CD4-positive, alpha-beta T cell treated with Interleukin-21 for 1 hour (primary cell): ENCODE results near the gene EFEMP2.
"Not testable (repeated sequence)": the region's sequence is repeated elsewhere in the genome, so short reads cannot be mapped to it uniquely, and the experiment has no call there.

Experiments used
- DNase-seq: peaks from one replicate; pipeline ENCODE4 v3.0.0-alpha.2; 2020

Gene EFEMP2

DNA sequence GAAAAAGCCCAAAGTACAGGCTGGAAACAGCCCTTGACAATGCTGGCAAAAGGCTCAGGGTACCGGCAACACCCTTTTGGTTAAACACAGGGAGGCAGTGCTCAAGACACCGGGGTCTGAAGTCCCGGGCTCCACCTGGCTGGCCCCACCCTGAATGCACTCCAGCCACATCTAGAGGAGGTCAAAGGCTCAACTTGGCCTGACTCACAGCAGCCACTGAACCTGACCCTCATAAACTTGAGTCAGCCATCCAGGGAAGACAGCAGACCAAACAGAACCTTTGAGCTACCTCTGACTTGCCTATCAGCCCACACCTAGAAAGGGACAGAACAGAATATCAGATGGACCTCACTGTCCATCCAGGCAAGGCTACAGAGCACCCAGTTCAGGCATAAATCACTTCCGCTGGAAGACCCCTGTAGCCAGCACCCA lies 18.4 kb downstream of the EFEMP2 start:
- DNase-seq = no peak

DNA sequence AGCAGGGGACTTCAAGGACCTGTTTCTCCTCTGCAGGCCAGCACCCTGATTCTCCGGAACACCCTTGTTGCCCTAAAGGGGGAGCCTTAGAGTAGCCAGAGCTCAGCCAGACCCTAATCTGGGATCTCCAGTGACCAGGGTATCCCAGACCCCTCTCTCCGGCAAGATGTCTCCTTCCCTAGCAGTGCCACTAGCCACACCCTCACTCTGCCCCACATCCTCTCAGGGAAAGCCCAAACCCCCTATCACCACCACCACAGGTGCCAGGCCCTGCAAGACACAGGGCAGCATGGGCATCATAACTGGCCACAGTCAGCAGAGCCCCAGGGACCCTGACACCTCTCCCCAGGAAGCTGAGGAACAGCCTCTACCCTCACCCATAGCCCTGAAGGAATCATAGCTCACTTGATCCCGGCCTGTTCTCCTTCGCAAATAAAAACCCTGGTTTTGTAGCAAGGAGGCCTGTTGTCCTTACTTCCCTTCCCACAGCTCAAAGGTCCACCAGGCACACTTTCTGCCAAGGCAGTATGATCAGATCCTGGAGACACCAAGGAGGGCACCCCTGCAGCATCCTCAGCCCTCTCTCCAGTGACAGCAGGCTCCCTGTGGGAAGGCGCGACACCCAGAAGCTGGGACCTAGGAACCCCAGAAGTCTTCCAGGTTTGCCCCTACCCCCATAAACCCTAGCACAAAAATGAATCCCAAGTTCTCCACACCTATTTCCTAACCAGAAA lies 19.2 kb downstream of the EFEMP2 start:
- DNase-seq = no peak

DNA sequence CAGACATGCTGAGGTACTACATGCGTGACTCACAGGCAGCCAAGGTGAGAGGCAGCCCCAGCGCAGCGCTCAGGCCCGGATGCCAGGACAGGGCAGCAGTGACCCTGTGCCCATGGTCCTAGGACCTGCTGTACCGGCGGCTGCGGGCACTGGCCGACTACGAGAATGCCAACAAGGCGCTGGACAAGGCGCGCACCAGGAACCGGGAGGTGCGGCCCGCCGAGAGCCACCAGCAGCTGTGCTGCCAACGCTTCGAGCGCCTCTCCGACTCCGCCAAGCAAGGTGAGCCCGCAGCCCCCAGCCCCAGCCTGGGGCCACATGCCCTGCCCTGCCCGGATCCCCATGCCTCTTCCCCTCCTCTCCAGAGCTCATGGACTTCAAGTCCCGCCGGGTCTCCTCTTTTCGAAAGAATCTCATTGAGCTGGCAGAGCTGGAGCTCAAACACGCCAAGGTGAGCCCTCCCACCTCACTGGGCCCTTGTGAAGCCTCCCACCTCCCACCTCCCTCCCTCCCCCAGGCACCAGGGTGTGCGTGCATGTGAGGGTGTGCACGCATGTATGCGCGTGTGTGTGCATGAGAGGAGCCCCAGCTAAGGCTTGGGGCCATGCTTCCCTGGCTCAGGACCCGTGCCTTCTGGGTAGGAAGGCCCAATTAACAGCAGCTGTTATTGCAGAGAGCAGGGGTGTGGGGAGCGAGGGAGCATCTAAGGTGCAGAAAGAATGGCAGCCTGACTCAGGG lies 19.9 kb downstream of the EFEMP2 start:
- DNase-seq = no peak

- DNase-seq = no peak
Observed at GRCh38 chr11:65851811-65852507, 20.6 kb downstream of the EFEMP2 start.

DNA sequence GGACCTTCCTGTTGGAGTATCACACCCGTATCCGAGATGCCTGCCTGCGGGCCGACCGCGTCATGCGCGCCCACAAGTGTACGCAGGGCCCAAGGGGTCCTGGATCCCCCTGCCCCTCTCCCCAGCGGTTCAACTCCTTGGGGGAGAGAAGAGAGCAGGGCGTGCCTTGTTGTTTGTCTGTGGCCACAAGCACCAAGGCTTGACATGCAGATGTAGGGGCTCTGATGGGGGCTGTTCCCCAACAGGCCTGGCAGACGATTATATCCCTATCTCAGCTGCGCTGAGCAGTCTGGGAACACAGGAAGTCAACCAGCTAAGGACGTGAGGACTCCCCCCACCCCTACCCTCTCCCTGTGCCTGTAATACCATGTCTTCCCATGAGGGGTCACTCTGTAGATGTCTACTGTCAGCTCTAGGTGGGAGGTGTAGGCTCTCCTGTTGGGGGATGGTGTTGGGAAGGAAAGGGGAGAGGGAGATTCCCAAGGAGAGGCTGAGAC lies 21.5 kb downstream of the EFEMP2 start:
- peak; percentile 40 for DNase-seq

GRCh38 chr11:65850217-65851082 lies 22.1 kb downstream of the EFEMP2 start:
- no peak for DNase-seq

DNA sequence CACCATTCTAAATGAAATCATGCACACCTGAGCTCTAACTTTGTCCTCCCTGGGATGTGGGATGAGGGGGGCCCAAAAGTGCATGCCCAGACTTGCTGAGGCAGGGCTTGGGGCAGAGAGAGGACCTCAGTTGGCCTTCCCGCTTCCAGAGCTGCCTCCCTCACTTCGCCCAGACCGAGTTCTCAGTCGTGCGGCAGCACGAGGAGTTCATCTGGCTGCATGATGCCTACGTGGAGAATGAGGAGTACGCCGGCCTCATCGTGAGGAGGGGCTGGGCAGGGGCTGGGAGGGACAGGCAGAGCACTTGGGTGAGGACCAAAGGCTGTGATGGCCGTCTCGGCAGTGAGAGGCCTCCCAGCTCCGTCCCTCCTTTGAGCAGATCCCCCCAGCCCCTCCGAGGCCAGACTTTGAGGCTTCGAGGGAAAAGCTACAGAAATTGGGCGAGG lies 22.8 kb downstream of the EFEMP2 start:
- DNase-seq = no peak

GRCh38 chr11:65849366-65849765 lies 23.2 kb downstream of the EFEMP2 start:
- no peak for DNase-seq

GRCh38 chr11:65848693-65849092 lies 23.9 kb downstream of the EFEMP2 start:
- not testable (repeated sequence) for DNase-seq

DNA sequence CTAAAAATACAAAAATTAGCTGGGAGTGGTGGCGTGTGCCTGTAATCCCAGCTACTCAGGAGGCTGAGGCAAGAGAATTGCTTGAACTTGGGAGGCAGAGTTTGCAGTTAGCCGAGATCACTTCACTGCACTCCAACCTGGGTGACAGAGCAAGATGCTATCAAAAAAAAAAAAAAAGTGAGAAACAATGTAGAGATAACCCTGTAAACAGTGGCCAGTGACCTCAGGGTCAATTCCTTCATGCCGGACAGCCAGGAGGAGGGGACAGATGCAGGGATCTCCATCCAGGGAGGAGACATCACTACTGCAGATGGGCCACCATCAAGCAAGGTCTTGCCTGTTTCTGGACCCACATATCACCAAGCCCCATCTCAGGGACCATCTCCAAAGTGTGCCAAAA lies 24.9 kb downstream of the EFEMP2 start:
- DNase-seq = no peak

- DNase-seq = no peak
Observed at GRCh38 chr11:65844231-65844872, 28.2 kb downstream of the EFEMP2 start.

GRCh38 chr11:65843811-65844210 lies 28.8 kb downstream of the EFEMP2 start:
- DNase-seq = no peak

- DNase-seq = no peak
Observed at GRCh38 chr11:65842144-65842543, 30.5 kb downstream of the EFEMP2 start.

DNA sequence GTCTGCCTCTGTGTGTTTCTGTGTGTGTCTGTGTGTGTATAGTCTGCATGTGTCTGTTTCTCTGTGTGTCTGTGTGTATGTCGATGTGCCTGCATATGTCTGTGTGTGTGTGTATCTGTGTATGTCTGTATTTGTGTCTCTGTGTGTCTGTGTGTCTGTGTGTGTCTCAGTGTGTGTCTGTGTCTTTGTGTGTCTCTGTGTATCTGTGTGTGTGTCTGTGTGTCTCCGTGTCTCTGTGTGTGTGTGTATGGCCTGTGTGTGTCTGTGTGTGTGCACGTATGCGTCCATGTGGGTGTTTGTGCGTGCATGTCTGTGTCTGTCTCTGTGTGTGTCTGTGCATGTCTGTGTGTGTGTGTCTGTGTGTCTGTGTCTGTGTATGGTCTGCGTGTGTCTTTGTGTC lies 38.4 kb downstream of the EFEMP2 start:
- no peak for DNase-seq

DNA sequence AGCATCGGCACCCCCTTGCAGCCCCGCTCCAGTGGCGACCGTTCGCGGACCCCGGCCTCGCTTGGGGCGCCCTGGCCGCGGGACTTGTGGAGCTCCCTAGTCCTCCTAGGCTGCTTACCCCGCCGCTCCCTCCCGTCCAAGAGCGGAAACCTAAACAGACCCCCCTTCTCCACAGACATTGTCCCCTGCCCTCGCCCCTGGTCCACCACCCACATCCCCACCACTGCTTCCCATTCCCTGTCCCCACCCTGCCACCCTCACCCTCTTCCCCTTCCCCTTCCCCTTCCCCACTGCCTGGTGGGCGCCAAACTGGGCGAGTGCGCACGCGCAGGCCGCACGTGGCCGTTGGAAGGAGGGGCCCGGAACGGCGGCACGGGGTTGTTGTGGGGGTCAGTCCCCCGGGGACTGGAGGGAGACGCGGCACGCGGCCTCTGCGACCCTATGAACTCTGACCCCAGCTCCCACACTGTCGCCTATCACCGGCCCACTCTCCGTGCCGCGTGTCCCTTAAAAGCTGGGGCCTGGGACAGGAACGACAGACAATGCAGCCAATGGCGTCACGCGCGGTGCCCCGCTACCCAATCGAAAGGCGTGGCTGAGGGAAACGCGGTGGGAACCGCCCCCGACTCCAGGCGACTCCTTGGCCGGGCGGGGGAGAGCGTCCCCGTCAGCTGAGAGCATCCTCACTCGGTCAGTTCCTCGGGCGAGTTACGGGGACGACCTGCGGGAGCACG lies 39.1 kb downstream of the EFEMP2 start, which contains the start of gene SNX32:
TSS of gene SNX32 (plus strand) at position 667 of the 734 bp plus-strand sequence. CDS start 103 bp downstream, outside the sequence.
- DNase-seq = peak; percentile 95

DNA sequence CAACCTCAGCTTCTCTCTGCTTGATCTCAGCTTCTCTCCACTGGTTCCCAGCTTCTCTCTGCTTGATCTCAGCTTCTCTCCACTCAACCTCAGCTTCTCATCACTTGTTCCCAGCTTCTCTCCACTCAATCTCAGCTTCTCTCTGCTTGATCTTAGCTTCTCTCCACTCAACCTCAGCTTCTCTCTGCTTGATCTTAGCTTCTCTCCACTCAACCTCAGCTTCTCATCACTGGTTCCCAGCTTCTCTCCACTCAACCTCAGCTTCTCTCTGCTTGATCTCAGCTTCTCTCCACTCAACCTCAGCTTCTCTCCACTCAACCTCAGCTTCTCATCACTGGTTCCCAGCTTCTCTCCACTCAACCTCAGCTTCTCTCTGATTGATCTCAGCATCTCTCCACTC lies 40.4 kb downstream of the EFEMP2 start:
- DNase-seq = not testable (repeated sequence)

DNA sequence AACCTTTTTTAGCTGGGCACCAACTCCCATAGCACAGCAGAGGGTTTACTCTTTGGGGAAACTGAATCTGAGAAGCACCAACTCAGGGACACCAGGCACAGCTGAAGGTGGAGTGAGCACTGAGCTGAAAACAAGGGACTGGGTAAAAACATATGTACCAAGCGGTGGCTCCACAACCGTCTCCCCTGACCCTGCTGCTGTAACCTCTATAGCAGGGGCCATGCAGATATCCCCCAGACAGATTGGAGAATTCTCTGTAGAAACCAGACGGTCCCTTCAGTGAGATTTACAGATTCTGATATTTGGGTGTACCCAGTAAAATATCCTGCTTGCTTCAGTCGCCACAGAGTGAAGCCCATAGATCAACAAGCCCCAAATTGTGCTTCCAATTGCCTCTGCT lies 43.1 kb downstream of the EFEMP2 start:
- DNase-seq = no peak

DNA sequence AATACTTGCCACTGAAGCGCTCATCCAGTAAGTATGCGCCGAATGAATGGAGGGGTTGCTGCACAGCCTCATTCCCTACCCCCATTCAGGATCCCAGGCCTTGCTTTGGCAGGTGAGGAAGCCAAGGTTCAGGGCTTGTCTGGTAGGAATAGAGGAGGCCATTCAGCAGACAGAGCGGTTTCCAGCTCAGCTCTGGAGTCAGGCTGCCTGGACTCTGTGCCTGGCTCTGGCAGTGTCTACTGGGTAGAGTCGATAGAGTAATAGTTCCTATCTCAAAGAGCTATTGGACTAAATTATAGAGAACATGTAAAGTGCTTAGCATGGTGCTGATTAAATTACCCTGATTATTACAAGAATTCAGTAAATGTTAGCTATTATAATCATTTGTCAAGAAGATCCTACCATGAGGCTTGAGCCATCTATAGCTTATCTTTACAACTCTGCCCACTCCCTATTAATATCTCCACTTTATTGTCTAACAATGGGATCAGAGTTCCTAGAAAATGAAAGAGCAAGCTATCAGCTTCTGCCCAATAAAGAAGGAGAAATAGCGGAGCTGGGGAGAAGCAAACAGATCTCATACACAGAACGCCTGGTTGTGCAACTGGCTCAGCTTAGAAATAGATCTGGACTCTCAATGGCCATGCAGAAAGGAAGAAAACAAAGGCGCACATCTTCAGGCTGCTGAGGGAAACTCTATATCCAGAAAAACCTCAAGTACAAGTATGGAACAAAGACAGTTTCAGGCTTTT lies 45.4 kb downstream of the EFEMP2 start:
- DNase-seq = no peak

GRCh38 chr11:65822776-65823528 lies 49.6 kb downstream of the EFEMP2 start:
- no peak for DNase-seq

- no peak for DNase-seq
Observed at GRCh38 chr11:65821107-65821506, 51.5 kb downstream of the EFEMP2 start.
